ENCODE results near the gene ST3GAL5.
A peak's percentile ranks its signal among the peaks of the same experiment; 100 is the strongest.

ST3GAL5 gene

GRCh38 chr2:85888684-85889626 is at the start of gene ST3GAL5:
TSS of gene ST3GAL5 (minus strand) at chr2:85888990. CDS start at chr2:85888905, 85 bp downstream.
- peak; percentile 75 to 88 for DNase-seq (ENCODE audit: low read depth in 2 of 2)
- H3K4me3 ChIP-seq (replicated peaks in 1 of 2; ENCODE audit: low read depth in 2 of 2, low read length in 2 of 2) = peak within 1 kb of the TSS; percentile 59 to 75
- TF ChIP-seq, protein P1, sequence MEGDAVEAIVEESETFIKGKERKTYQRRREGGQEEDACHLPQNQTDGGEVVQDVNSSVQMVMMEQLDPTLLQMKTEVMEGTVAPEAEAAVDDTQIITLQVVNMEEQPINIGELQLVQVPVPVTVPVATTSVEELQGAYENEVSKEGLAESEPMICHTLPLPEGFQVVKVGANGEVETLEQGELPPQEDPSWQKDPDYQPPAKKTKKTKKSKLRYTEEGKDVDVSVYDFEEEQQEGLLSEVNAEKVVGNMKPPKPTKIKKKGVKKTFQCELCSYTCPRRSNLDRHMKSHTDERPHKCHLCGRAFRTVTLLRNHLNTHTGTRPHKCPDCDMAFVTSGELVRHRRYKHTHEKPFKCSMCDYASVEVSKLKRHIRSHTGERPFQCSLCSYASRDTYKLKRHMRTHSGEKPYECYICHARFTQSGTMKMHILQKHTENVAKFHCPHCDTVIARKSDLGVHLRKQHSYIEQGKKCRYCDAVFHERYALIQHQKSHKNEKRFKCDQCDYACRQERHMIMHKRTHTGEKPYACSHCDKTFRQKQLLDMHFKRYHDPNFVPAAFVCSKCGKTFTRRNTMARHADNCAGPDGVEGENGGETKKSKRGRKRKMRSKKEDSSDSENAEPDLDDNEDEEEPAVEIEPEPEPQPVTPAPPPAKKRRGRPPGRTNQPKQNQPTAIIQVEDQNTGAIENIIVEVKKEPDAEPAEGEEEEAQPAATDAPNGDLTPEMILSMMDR (IDR thresholded peaks at IDR 0.05; ENCODE audit: low read depth, low read length) = peak; percentile 41

- no peak for DNase-seq (ENCODE audit: low read depth in 2 of 2)
- no peak overlapping the region for H3K4me3 ChIP-seq (replicated peaks in 1 of 2; ENCODE audit: low read depth in 2 of 2, low read length in 2 of 2)
- TF ChIP-seq, protein P1 (IDR thresholded peaks at IDR 0.05; ENCODE audit: low read depth, low read length) = no peak
These were observed 49.7 kb upstream of the ST3GAL5 start for GRCh38 chr2:85938456-85938855.

DNA sequence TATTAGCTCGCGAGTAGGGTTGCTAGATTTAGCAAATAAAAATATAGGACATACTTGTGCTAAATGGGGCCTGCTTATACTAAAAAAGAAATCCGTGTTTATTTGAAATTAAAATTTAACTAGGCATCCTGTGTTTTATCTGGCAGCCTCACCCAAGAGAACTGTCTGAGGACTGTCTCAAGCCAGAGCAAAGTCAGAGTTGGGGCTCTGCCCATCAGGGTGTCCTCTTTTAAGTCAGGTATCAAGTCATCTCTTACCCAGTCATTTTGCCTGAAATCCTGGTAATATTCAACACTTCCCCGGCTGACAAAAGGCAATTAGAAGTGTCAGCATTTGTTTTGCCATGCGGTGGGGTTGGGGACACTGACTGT is 48.3 kb upstream of the ST3GAL5 start:
- TF ChIP-seq, protein P1 (IDR thresholded peaks at IDR 0.05; ENCODE audit: low read depth, low read length) = no peak
- H3K4me3 ChIP-seq (replicated peaks in 1 of 2; ENCODE audit: low read depth in 2 of 2, low read length in 2 of 2) = no peak overlapping the region

DNA sequence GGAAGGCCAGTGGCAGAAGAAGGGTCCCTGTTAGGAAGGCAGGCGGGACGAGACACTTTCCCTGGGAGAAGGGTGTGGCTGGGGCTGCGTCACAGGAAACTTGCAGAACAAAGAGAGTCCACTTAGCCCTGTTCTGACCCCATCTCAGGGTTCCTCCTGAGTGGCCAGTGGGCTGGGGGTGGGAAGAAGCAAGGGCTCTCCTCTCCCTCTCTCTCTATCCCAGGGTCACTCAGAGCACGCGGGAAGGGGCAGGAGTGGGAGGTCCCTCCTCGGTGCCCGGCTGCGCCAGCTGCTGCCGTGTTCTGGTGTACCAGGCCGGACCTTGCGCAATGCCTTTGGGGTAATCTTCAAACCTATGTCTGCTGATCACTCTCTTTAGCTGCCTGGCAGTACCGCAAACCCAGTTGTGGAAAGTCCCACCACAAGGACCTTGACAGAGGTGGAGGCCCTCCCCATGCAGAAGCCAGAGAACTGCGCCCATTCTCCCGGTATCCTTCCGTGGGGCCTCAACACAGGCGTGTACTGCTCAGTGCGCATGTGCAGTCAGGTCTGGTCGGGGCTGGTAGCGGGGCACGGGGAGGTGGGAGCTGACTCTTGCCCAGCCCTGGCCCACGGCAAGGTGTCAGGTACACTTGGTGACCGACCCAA is 47.8 kb upstream of the ST3GAL5 start:
- peak; percentile 23 to 48 for DNase-seq (ENCODE audit: low read depth in 2 of 2)
- TF ChIP-seq, protein P1 (IDR thresholded peaks at IDR 0.05; ENCODE audit: low read depth, low read length) = no peak
- no peak overlapping the region for H3K4me3 ChIP-seq (replicated peaks in 1 of 2; ENCODE audit: low read depth in 2 of 2, low read length in 2 of 2)

More for the DNA sequence above, 48.3 kb upstream of the ST3GAL5 start:
- no peak for DNase-seq (ENCODE audit: low read depth in 2 of 2)

- TF ChIP-seq, protein P1 (IDR thresholded peaks at IDR 0.05; ENCODE audit: low read depth, low read length) = no peak
- H3K4me3 ChIP-seq (replicated peaks in 1 of 2; ENCODE audit: low read depth in 2 of 2, low read length in 2 of 2) = no peak overlapping the region
- DNase-seq (ENCODE audit: low read depth in 2 of 2) = peak; percentile 71 to 74
These were observed 47.0 kb upstream of the ST3GAL5 start for GRCh38 chr2:85935746-85936208.

- TF ChIP-seq, protein P1 (IDR thresholded peaks at IDR 0.05; ENCODE audit: low read depth, low read length) = no peak
- DNase-seq (ENCODE audit: low read depth in 2 of 2) = no peak
These were observed 46.5 kb upstream of the ST3GAL5 start for GRCh38 chr2:85935170-85935745.

More at GRCh38 chr2:85935170-85935745, 46.5 kb upstream of the ST3GAL5 start:
- no peak overlapping the region for H3K4me3 ChIP-seq (replicated peaks in 1 of 2; ENCODE audit: low read depth in 2 of 2, low read length in 2 of 2)

All from cardiac fibroblast (primary cell).